HepG2 (cell line): ENCODE measurements around the gene RTN3. TPM values are rescaled to one million over a fixed set of nuclear protein-coding genes. Genes with fewer than 3 reads are reported as not detected.

ENCODE experiments used
- CENPX ChIP-seq: sonication (generic); formaldehyde crosslinking; IDR thresholded peaks from 2 replicates; pipeline ENCODE4 v1.9.0; 2021; ENCODE audit warnings: mild to moderate bottlenecking, missing genetic modification reagents, moderate library complexity
- IKZF4 ChIP-seq: sonication (generic); formaldehyde crosslinking; IDR thresholded peaks from 2 replicates; pipeline ENCODE4 v1.5.1; 2020; ENCODE audit warnings: borderline replicate concordance, mild to moderate bottlenecking, low read depth, missing genetic modification reagents; ENCODE audit errors: not compliant biosample characterization
- MAF1 ChIP-seq: sonication (generic); formaldehyde crosslinking; IDR thresholded peaks from 2 replicates; pipeline ENCODE4 v1.5.0; 2020; ENCODE audit warnings: missing genetic modification reagents, borderline replicate concordance
- NFKBIZ ChIP-seq: IDR thresholded peaks from 2 replicates; pipeline ENCODE4 v1.6.1; 2018; ENCODE audit warnings: missing genetic modification reagents, missing compliant biosample characterization
- NPAS2 ChIP-seq: sonication (generic); formaldehyde crosslinking; IDR thresholded peaks from 2 replicates; pipeline ENCODE4 v1.8.0; 2022; ENCODE audit warnings: mild to moderate bottlenecking, missing genetic modification reagents, borderline replicate concordance
- NR1H2 ChIP-seq: sonication (generic); formaldehyde crosslinking; IDR thresholded peaks from 2 replicates; pipeline ENCODE4 v1.8.1; 2022; ENCODE audit warnings: low read depth, missing genetic modification reagents, borderline replicate concordance
- NR2F6 ChIP-seq, 2 experiments: IDR thresholded peaks; 2 replicates each; pipeline ENCODE4 v1.6.1; 2016; ENCODE audit warnings: antibody characterized with exemption in 1 of 2, mild to moderate bottlenecking in 1 of 2
- NR3C1 ChIP-seq: sonication (generic); formaldehyde crosslinking; IDR thresholded peaks from 2 replicates; pipeline ENCODE4 v1.4.0; 2020; ENCODE audit warnings: missing genetic modification reagents
- PCBP2 ChIP-seq: fragments of 200-400 bp; formaldehyde crosslinking; optimal IDR thresholded peaks from 2 replicates; pipeline ENCODE3; 2018; ENCODE audit warnings: low read length, low read depth; ENCODE audit not compliant: poor library complexity, severe bottlenecking
- POLR2G ChIP-seq: fragments of 200-400 bp; formaldehyde crosslinking; IDR thresholded peaks from 2 replicates; pipeline ENCODE4 v1.6.1; 2018; ENCODE audit warnings: mild to moderate bottlenecking, low read depth, low read length, moderate library complexity
- PTBP1 ChIP-seq: fragments of 200-400 bp; formaldehyde crosslinking; IDR thresholded peaks from 2 replicates; pipeline ENCODE4 v1.6.1; 2018; ENCODE audit warnings: low read length, low read depth; ENCODE audit not compliant: poor library complexity, severe bottlenecking
- RAD51 ChIP-seq: fragments of 450-650 bp; IDR thresholded peaks from 2 replicates; pipeline ENCODE4 v1.6.1; 2016; ENCODE audit warnings: borderline replicate concordance
- RARG ChIP-seq: sonication (generic); formaldehyde crosslinking; IDR thresholded peaks from 2 replicates; pipeline ENCODE4 v1.4.0; 2020; ENCODE audit warnings: low read depth, mild to moderate bottlenecking, missing genetic modification reagents
- SIN3A ChIP-seq: IDR thresholded peaks from 2 replicates; pipeline ENCODE4 v1.6.1; 2011; ENCODE audit warnings: low read depth, mild to moderate bottlenecking, control low read depth, low read length, borderline replicate concordance
- SP1 ChIP-seq, 2 experiments: fragments of 450-650 bp in 1 of 2; sonication (generic) in 1 of 2; formaldehyde crosslinking in 1 of 2; IDR thresholded peaks; 2 replicates each; pipeline versions ENCODE4 v1.4.0 to v1.6.1; 2016 to 2020; ENCODE audit warnings: missing genetic modification reagents in 1 of 2
- STAG1 ChIP-seq: sonication (generic); formaldehyde crosslinking; IDR thresholded peaks from 2 replicates; pipeline ENCODE4 v1.4.0; 2020; ENCODE audit warnings: missing genetic modification reagents
- ZC3H13 ChIP-seq: sonication (generic); formaldehyde crosslinking; IDR thresholded peaks from 2 replicates; pipeline ENCODE4 v1.8.1; 2023; ENCODE audit warnings: mild to moderate bottlenecking, missing genetic modification reagents, moderate library complexity
- ZFP41 ChIP-seq: sonication (generic); formaldehyde crosslinking; IDR thresholded peaks from 2 replicates; pipeline ENCODE4 v1.4.0; 2020; ENCODE audit warnings: mild to moderate bottlenecking, missing genetic modification reagents, borderline replicate concordance
- ZFY ChIP-seq: sonication (generic); formaldehyde crosslinking; IDR thresholded peaks from 2 replicates; pipeline ENCODE4 v1.4.0; 2020; ENCODE audit warnings: missing genetic modification reagents
- ZNF460 ChIP-seq: sonication (generic); formaldehyde crosslinking; IDR thresholded peaks from 2 replicates; pipeline ENCODE4 v1.5.1; 2020; ENCODE audit warnings: missing genetic modification reagents, mild to moderate bottlenecking, borderline replicate concordance
- ZNF562 ChIP-seq: sonication (generic); formaldehyde crosslinking; IDR thresholded peaks from 2 replicates; pipeline ENCODE4 v1.8.0; 2022; ENCODE audit warnings: missing genetic modification reagents, borderline replicate concordance
- ZNF589 ChIP-seq: sonication (generic); formaldehyde crosslinking; conservative IDR thresholded peaks from 2 replicates; pipeline ENCODE4 v1.8.0; 2022; ENCODE audit warnings: mild to moderate bottlenecking, moderate library complexity, missing genetic modification reagents
- ZNF598 ChIP-seq: sonication (generic); formaldehyde crosslinking; IDR thresholded peaks from 2 replicates; pipeline ENCODE4 v1.5.1; 2020; ENCODE audit warnings: mild to moderate bottlenecking, missing genetic modification reagents, borderline replicate concordance
- ZNF75D ChIP-seq: sonication (generic); formaldehyde crosslinking; IDR thresholded peaks from 2 replicates; pipeline ENCODE4 v1.8.1; 2023; ENCODE audit warnings: missing genetic modification reagents, mild to moderate bottlenecking, borderline replicate concordance
- polyA plus RNA-seq, 8 experiments: library from polyadenylated mRNA; depleted of rRNA in 3 of 8; stranded (reverse) in 7 of 8; unstranded in 1 of 8; fragments of >200 nt; fragmentation: Illumina TruSeq in 4 of 8; extraction: Trizol in 4 of 8; gene quantifications; 2 replicates each; pipeline versions ENCODE4 v1.2.1 to v1.2.3, GENCODE V29; 2011 to 2016; ENCODE audit warnings: low read depth in 4 of 8, missing spikeins in 1 of 8, mixed read lengths in 1 of 8; ENCODE audit not compliant: insufficient read depth in 1 of 8
- total RNA-seq, 5 experiments: library from RNA; depleted of rRNA; stranded (reverse); fragments of >200 nt; fragmentation: Illumina TruSeq; extraction: Trizol; gene quantifications; 2 replicates each; pipeline ENCODE4 v1.2.3, GENCODE V29; 2016; ENCODE audit warnings: low read depth in 1 of 5
- TF ChIP-seq, protein P1 (sequence below): IDR thresholded peaks from 2 replicates; pipeline ENCODE4 v1.6.1; 2016; ENCODE audit warnings: low read depth
- TF ChIP-seq, protein P2 (sequence below): fragments of 450-650 bp; IDR thresholded peaks from 2 replicates; pipeline ENCODE4 v1.6.1; 2017
- TF ChIP-seq, protein P3 (sequence below): sonication (generic); formaldehyde crosslinking; IDR thresholded peaks from 2 replicates; pipeline ENCODE4 v1.4.0; 2020; ENCODE audit warnings: low read depth, mild to moderate bottlenecking, missing genetic modification reagents

RTN3 gene
- total and polyA plus RNA-seq, 2 of the 13 experiments (the other 11 are each of a cell fraction or from before 2014, with no cell fraction given) = 32.2 to 41.1 TPM

DNA sequence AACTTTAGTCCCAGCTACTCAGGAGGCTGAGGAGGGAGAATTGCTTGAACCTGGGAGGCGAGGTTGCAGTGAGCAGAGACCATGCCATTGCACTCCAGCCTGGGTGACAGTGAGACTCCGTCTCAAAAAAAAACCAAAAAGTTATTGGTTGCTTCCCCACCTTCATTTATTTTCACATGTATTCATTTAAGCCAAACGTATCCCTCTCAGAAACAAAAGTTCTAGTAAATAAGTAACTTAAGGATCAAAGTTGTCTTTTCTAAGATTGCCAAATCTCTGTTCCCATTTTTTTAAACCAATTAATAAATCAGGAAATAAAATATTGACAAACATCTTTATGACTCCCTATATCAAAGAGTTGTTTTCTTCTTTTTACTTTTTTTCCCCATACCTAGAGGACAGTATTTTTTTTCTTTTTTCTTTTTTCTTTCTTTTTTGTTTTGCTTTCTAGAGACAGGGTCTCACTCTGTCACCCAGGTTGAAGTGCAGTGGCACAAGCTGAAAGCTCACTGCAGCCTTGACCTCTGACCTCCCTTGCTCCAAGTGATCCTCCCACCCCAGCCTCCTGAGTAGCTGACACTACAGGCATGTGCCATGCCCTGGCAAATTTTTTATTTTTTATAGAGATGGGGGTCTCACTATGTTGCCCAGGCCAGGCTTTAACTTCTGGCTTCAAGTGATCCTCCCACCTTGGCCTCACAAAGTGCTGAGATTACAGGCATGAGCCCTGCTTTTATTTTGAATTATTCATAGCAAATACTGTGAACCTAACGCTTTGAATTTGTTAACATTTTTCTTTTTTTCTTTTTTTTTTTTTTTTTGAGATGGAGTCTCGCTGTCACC is 75.8 kb downstream of the RTN3 start (continued):
- no peak for TF ChIP-seq ZNF598 (CRISPR knock-in tag)
- no peak for TF ChIP-seq ZC3H13 (CRISPR knock-in tag)
- TF ChIP-seq, protein P1, sequence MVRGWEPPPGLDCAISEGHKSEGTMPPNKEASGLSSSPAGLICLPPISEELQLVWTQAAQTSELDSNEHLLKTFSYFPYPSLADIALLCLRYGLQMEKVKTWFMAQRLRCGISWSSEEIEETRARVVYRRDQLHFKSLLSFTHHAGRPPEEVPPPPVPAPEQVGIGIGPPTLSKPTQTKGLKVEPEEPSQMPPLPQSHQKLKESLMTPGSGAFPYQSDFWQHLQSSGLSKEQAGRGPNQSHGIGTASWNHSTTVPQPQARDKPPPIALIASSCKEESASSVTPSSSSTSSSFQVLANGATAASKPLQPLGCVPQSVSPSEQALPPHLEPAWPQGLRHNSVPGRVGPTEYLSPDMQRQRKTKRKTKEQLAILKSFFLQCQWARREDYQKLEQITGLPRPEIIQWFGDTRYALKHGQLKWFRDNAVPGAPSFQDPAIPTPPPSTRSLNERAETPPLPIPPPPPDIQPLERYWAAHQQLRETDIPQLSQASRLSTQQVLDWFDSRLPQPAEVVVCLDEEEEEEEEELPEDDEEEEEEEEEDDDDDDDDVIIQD (CRISPR knock-in tag) = no peak
- TF ChIP-seq MAF1 (CRISPR knock-in tag) = no peak
- TF ChIP-seq, protein P2, sequence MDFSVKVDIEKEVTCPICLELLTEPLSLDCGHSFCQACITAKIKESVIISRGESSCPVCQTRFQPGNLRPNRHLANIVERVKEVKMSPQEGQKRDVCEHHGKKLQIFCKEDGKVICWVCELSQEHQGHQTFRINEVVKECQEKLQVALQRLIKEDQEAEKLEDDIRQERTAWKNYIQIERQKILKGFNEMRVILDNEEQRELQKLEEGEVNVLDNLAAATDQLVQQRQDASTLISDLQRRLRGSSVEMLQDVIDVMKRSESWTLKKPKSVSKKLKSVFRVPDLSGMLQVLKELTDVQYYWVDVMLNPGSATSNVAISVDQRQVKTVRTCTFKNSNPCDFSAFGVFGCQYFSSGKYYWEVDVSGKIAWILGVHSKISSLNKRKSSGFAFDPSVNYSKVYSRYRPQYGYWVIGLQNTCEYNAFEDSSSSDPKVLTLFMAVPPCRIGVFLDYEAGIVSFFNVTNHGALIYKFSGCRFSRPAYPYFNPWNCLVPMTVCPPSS = no peak
- TF ChIP-seq RARG (CRISPR knock-in tag) = no peak
- TF ChIP-seq POLR2G = no peak
- TF ChIP-seq ZFP41 (CRISPR knock-in tag) = no peak
- no peak for TF ChIP-seq NFKBIZ (CRISPR knock-in tag)
- peak; percentile 93 for TF ChIP-seq NR2F6 (IDR thresholded peaks at IDR 0.05)
- TF ChIP-seq NR2F6 (CRISPR knock-in tag; IDR thresholded peaks at IDR 0.05) = peak; percentile 95
- TF ChIP-seq ZNF562 (CRISPR knock-in tag) = no peak
- TF ChIP-seq ZNF75D (CRISPR knock-in tag) = no peak
- no peak for TF ChIP-seq IKZF4 (CRISPR knock-in tag)
- no peak for TF ChIP-seq PTBP1
- no peak for TF ChIP-seq STAG1
- TF ChIP-seq PCBP2 = no peak
- TF ChIP-seq RAD51 = no peak
- no peak for TF ChIP-seq NPAS2 (CRISPR knock-in tag)
- TF ChIP-seq NR1H2 (CRISPR knock-in tag) = no peak
- TF ChIP-seq, protein P3, sequence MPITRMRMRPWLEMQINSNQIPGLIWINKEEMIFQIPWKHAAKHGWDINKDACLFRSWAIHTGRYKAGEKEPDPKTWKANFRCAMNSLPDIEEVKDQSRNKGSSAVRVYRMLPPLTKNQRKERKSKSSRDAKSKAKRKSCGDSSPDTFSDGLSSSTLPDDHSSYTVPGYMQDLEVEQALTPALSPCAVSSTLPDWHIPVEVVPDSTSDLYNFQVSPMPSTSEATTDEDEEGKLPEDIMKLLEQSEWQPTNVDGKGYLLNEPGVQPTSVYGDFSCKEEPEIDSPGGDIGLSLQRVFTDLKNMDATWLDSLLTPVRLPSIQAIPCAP = no peak
- no peak for TF ChIP-seq ZFY
- no peak for TF ChIP-seq CENPX (CRISPR knock-in tag)
- no peak for TF ChIP-seq SP1 (IDR thresholded peaks at IDR 0.05)
- TF ChIP-seq SP1 (CRISPR knock-in tag; IDR thresholded peaks at IDR 0.05) = no peak
- no peak for TF ChIP-seq SIN3A
- no peak for TF ChIP-seq NR3C1 (CRISPR knock-in tag)
- no peak for TF ChIP-seq ZNF589 (CRISPR knock-in tag)
- no peak for TF ChIP-seq ZNF460
